Loucy (cell line): ENCODE results near the gene GAB1.

Source experiments
- H2AFZ ChIP-seq: fragments of 200-600 bp; sonication (generic); 2 replicates; pipeline ENCODE4 v1.6.0; 2016; ENCODE audit warnings: antibody characterized with exemption, mild to moderate bottlenecking, low read length, moderate library complexity
- H3F3A ChIP-seq: fragments of 200-600 bp; 2 replicates; pipeline ENCODE4 v1.6.0; 2016; ENCODE audit warnings: antibody characterized with exemption, low read depth, mild to moderate bottlenecking
- H3K27me3 ChIP-seq: fragments of 200-600 bp; sonication (generic); 2 replicates; pipeline ENCODE4 v1.6.1; 2014; ENCODE audit warnings: low read length, mild to moderate bottlenecking; ENCODE audit not compliant: insufficient read depth, poor library complexity, severe bottlenecking
- H3K36me3 ChIP-seq: fragments of 200-600 bp; sonication (generic); 2 replicates; pipeline ENCODE4 v1.6.1; 2016; ENCODE audit warnings: low read length; ENCODE audit not compliant: insufficient read depth
- H3K4me1 ChIP-seq: fragments of 200-600 bp; sonication (generic); 2 replicates; pipeline ENCODE4 v1.5.1; 2014; ENCODE audit warnings: low read length, mild to moderate bottlenecking; ENCODE audit not compliant: insufficient read depth, poor library complexity, severe bottlenecking
- H3K4me2 ChIP-seq: fragments of 200-600 bp; sonication (generic); 2 replicates; pipeline ENCODE4 v1.6.0; 2014; ENCODE audit warnings: antibody characterized with exemption, low read length, low read depth, mild to moderate bottlenecking; ENCODE audit not compliant: poor library complexity, severe bottlenecking
- H3K4me3 ChIP-seq: fragments of 200-600 bp; sonication (generic); 2 replicates; pipeline ENCODE4 v1.5.1; 2014; ENCODE audit warnings: low read length, mild to moderate bottlenecking, mixed read lengths; ENCODE audit not compliant: poor library complexity, severe bottlenecking
- H3K79me2 ChIP-seq: fragments of 200-600 bp; sonication (generic); 2 replicates; pipeline ENCODE4 v1.6.1; 2014; ENCODE audit warnings: low read length; ENCODE audit not compliant: insufficient read depth
- H3K9ac ChIP-seq: fragments of 200-600 bp; sonication (generic); 2 replicates; pipeline ENCODE4 v1.6.0; 2014; ENCODE audit warnings: mild to moderate bottlenecking, low read depth, low read length, moderate library complexity; ENCODE audit not compliant: poor library complexity, severe bottlenecking
- H3K9me2 ChIP-seq: fragments of 200-600 bp; sonication (generic); replicated peaks from 2 replicates; pipeline ENCODE4 v1.6.1; 2016; ENCODE audit warnings: low read depth, low read length, mixed read lengths
- H3K9me3 ChIP-seq: fragments of 200-600 bp; sonication (generic); 2 replicates; pipeline ENCODE4 v1.6.1; 2014; ENCODE audit warnings: mild to moderate bottlenecking, antibody characterized with exemption, low read length, low read depth; ENCODE audit not compliant: insufficient read depth
- H4K20me1 ChIP-seq: fragments of 200-600 bp; sonication (generic); 2 replicates; pipeline ENCODE4 v1.6.0; 2014; ENCODE audit warnings: antibody characterized with exemption, low read length, mild to moderate bottlenecking; ENCODE audit not compliant: insufficient read depth, poor library complexity, severe bottlenecking
- EZH2phosphoT487 ChIP-seq: fragments of 200-600 bp; IDR thresholded peaks from 2 replicates; pipeline ENCODE4 v1.6.1; 2018; ENCODE audit warnings: antibody characterized with exemption, mild to moderate bottlenecking, moderate library complexity, borderline replicate concordance
- TF ChIP-seq, protein P1 (sequence below): fragments of 200-600 bp; sonication (generic); conservative IDR thresholded peaks from 2 replicates; pipeline ENCODE4 v1.5.1; 2014; ENCODE audit warnings: mild to moderate bottlenecking, antibody characterized with exemption, low read length

GAB1 gene

DNA sequence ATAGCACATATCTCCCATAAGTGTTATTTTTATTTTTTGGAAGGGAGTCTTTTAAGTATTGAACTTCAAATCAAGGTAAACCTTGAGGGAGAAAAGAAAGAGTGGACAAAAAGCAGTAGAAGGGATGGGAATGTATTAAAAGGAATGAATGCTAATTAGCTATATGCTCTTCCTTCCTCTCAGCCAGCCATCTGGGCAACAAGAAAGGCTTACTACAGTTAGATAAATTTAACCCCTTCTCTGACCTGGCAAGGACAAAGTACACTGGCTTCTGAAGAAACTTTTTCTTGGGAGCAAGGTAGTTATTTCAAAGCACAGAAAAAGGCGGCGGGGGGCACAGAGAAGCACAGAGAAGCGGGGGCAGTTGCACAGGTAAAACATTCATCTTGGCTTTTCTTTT is 54.6 kb downstream of the GAB1 start:
- Histone ChIP-seq H2AFZ (no peak overlapping the region), H3K9me2 (no peaks in the 10 kb centered on the region), H3K4me1 (peaks cover 33% of the 10 kb centered on the region), H3K27me3 (no peaks in the 10 kb centered on the region), H3F3A (no peaks in the 10 kb centered on the region), H3K9me3 (no peaks in the 10 kb centered on the region), H3K4me3 (no peak overlapping the region), H3K79me2 (peaks cover 65% of the 10 kb centered on the region), H4K20me1 (no peaks in the 10 kb centered on the region), H3K4me2 (peak overlapping the region; percentile 25), H3K9ac (no peak overlapping the region), H3K36me3 (no peaks in the 10 kb centered on the region)
- TF ChIP-seq EZH2phosphoT487 = no peak
- TF ChIP-seq, protein P1, sequence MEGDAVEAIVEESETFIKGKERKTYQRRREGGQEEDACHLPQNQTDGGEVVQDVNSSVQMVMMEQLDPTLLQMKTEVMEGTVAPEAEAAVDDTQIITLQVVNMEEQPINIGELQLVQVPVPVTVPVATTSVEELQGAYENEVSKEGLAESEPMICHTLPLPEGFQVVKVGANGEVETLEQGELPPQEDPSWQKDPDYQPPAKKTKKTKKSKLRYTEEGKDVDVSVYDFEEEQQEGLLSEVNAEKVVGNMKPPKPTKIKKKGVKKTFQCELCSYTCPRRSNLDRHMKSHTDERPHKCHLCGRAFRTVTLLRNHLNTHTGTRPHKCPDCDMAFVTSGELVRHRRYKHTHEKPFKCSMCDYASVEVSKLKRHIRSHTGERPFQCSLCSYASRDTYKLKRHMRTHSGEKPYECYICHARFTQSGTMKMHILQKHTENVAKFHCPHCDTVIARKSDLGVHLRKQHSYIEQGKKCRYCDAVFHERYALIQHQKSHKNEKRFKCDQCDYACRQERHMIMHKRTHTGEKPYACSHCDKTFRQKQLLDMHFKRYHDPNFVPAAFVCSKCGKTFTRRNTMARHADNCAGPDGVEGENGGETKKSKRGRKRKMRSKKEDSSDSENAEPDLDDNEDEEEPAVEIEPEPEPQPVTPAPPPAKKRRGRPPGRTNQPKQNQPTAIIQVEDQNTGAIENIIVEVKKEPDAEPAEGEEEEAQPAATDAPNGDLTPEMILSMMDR = no peak

DNA sequence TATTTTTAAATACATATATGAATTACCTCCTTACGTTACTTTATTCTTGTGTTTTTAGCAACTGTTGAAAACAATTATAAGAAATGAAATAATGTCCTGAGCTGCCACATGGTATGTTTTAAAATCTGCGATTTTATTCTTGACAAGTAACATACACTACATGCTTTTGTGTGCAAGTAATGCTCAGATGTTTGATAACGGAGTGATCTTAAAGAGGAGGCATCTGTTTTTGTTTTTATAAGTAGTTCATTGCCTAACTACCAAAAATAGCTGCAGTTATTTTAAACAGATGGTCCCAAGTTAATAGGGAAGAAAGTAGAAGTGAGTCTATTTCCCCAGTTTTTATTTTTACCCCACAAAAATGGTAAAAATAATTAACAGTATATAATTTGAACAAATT is 55.2 kb downstream of the GAB1 start:
- H3F3A ChIP-seq = no peaks in the 10 kb centered on the region
- no peaks in the 10 kb centered on the region for H3K9me3 ChIP-seq
- H3K4me3 ChIP-seq = no peak overlapping the region
- no peak overlapping the region for H3K4me2 ChIP-seq
- no peaks in the 10 kb centered on the region for H3K9me2 ChIP-seq
- H3K9ac ChIP-seq = no peak overlapping the region
- no peak for TF ChIP-seq EZH2phosphoT487
- TF ChIP-seq, protein P1 = no peak
- H4K20me1 ChIP-seq = no peaks in the 10 kb centered on the region
- H3K36me3 ChIP-seq = no peaks in the 10 kb centered on the region
- H2AFZ ChIP-seq = no peak overlapping the region
- no peaks in the 10 kb centered on the region for H3K27me3 ChIP-seq
- H3K4me1 ChIP-seq = peaks cover 33% of the 10 kb centered on the region
- H3K79me2 ChIP-seq = peaks cover 65% of the 10 kb centered on the region

DNA sequence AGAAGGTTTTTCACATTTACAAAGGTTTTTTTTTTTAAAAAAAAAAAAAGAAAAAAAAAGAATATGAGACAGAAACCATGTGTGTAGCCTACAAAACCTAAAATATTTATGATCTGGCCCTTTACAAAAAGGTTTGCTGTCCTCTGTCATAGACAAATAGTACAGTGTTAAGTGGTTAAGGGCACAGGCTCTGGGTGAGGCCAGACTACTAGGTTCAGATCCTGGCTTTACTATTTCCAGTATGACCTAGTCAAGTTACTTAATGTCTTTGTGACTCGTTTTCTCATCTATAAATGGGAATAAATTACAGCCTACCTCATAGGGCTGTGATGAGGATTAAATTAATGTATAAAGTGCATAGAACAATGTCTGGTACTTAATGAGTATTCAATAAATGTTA is 56.5 kb downstream of the GAB1 start:
- no peaks in the 10 kb centered on the region for H3K9me3 ChIP-seq

More for the DNA sequence above, 56.5 kb downstream of the GAB1 start:
- Histone ChIP-seq H3K9ac (no peak overlapping the region), H3K27me3 (no peaks in the 10 kb centered on the region), H3F3A (no peaks in the 10 kb centered on the region), H3K4me2 (no peak overlapping the region), H3K36me3 (no peaks in the 10 kb centered on the region), H3K4me3 (no peak overlapping the region), H3K4me1 (peaks cover 33% of the 10 kb centered on the region), H3K9me2 (no peaks in the 10 kb centered on the region), H3K79me2 (peaks cover 57% of the 10 kb centered on the region), H2AFZ (no peak overlapping the region), H4K20me1 (no peaks in the 10 kb centered on the region)
- TF ChIP-seq, protein P1 = no peak
- TF ChIP-seq EZH2phosphoT487 = no peak
